ENCODE results near the gene CD58. TPM values are rescaled to one million over a fixed set of nuclear protein-coding genes. Genes with fewer than 3 reads are reported as not detected.

CD58 gene
- total RNA-seq, 4 donors from 2014 or later = 20.3 to 23.4 (median 21.7) TPM

DNA sequence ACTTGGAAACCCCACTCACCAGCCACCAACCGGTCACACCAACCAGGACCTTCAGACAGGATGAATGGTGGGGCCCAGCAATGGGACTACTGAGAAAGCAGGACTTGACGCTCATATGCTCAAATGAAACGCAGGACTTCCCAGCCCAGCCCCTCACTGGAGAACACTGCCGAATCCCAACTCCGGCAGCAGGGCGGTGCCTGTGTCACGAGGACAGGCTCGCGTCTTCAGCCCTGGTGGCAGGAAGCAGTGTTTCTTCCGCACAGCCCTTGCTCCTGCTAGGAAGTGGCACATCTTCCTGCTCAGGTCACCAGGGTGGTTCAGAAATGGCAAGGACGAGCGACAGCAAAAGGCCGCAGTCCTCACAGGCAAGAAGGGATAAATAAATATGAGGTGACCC, 38.9 kb downstream of the CD58 start:
- no peaks in the 10 kb centered on the region for H3K9me3 ChIP-seq
- no peak overlapping the region for H3K27ac ChIP-seq (replicated peaks in 1 of 4)
- DNase-seq (ENCODE audit: extremely low spot score) = no peak
- 95% methylated on average over 13 of the region's 13 CpGs for WGBS
- peaks cover 6 to 53% (median 38%) of the 10 kb centered on the region in 4 donors for H3K36me3 ChIP-seq
- H3K4me1 ChIP-seq = no peaks in the 10 kb centered on the region
- no peak overlapping the region for H3K4me3 ChIP-seq
- TF ChIP-seq POLR2A (IDR thresholded peaks at IDR 0.05; ENCODE audit: low read depth) (no peak), EP300 (IDR thresholded peaks at IDR 0.05) (no peak), POLR2AphosphoS5 (IDR thresholded peaks at IDR 0.05) (no peak)
- TF ChIP-seq, protein P1, sequence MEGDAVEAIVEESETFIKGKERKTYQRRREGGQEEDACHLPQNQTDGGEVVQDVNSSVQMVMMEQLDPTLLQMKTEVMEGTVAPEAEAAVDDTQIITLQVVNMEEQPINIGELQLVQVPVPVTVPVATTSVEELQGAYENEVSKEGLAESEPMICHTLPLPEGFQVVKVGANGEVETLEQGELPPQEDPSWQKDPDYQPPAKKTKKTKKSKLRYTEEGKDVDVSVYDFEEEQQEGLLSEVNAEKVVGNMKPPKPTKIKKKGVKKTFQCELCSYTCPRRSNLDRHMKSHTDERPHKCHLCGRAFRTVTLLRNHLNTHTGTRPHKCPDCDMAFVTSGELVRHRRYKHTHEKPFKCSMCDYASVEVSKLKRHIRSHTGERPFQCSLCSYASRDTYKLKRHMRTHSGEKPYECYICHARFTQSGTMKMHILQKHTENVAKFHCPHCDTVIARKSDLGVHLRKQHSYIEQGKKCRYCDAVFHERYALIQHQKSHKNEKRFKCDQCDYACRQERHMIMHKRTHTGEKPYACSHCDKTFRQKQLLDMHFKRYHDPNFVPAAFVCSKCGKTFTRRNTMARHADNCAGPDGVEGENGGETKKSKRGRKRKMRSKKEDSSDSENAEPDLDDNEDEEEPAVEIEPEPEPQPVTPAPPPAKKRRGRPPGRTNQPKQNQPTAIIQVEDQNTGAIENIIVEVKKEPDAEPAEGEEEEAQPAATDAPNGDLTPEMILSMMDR (IDR thresholded peaks at IDR 0.05) = no peak
- no peaks in the 10 kb centered on the region for H3K27me3 ChIP-seq
- intact Hi-C loops (cut with DNase I) = no loop called here

DNA sequence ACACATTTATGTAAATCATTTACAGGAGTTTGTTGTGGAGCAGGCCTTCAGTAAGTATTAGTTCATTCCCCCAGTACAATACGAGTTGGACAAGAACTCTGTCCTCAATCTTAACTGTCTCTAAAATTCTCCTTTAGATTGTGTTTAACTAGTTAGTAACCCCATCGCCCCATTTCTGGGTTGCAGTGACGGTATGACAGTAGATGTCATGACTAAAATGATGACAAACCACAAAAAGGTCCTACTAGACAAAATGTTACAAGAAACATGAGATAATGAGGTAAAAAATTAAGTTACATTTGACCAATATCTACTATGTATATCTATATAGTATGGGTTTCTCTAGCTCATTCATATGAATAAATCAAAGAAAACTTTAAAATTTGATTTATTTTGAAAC, 41.1 kb downstream of the CD58 start:
- Histone ChIP-seq H3K27ac (replicated peaks in 1 of 4) (no peak overlapping the region), H3K9me3 (no peaks in the 10 kb centered on the region), H3K36me3 (peaks cover 0 to 42% (median 28%) of the 10 kb centered on the region in 4 donors), H3K27me3 (no peaks in the 10 kb centered on the region), H3K4me1 (no peaks in the 10 kb centered on the region), H3K4me3 (no peak overlapping the region)
- DNase-seq (ENCODE audit: extremely low spot score) = no peak
- 89% methylated on average over 3 of the region's 3 CpGs for WGBS
- no peak for TF ChIP-seq POLR2AphosphoS5 (IDR thresholded peaks at IDR 0.05)
- TF ChIP-seq, protein P1 (IDR thresholded peaks at IDR 0.05) = no peak
- no peak for TF ChIP-seq EP300 (IDR thresholded peaks at IDR 0.05)
- no peak for TF ChIP-seq POLR2A (IDR thresholded peaks at IDR 0.05; ENCODE audit: low read depth)
- intact Hi-C loops (cut with DNase I) = no loop called here

DNA sequence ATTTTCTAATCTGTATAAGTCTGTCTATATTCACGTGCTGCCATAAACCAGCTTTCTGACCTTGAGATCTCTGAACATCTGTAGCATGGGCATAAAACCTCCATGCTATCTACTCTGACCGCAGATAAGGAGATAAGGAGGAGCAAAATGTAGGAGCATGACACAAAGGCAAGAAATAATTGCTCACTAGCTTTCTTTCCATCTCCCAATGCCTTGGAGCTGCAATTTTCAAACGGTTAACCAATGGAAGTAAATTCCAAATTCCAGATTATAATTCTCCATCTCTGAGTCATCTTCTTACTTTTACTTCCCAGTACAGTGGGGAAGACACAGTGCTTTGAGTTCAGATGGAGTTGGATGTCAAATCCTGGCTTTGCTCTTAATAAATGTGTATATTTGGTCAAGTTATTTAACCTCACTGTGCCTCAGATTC, 41.6 kb downstream of the CD58 start:
- WGBS = 92% methylated on average over 3 of the region's 3 CpGs
- no peak overlapping the region for H3K4me3 ChIP-seq
- peaks cover 0 to 37% (median 24%) of the 10 kb centered on the region in 4 donors for H3K36me3 ChIP-seq
- intact Hi-C loops (cut with DNase I) = no loop called here
- no peaks in the 10 kb centered on the region for H3K9me3 ChIP-seq
- DNase-seq (ENCODE audit: extremely low spot score) = no peak
- no peaks in the 10 kb centered on the region for H3K27me3 ChIP-seq
- TF ChIP-seq EP300 (IDR thresholded peaks at IDR 0.05) (no peak), POLR2AphosphoS5 (IDR thresholded peaks at IDR 0.05) (no peak), POLR2A (IDR thresholded peaks at IDR 0.05; ENCODE audit: low read depth) (no peak)
- TF ChIP-seq, protein P1 (IDR thresholded peaks at IDR 0.05) = no peak
- H3K4me1 ChIP-seq = no peaks in the 10 kb centered on the region
- no peak overlapping the region for H3K27ac ChIP-seq (replicated peaks in 1 of 4)

DNA sequence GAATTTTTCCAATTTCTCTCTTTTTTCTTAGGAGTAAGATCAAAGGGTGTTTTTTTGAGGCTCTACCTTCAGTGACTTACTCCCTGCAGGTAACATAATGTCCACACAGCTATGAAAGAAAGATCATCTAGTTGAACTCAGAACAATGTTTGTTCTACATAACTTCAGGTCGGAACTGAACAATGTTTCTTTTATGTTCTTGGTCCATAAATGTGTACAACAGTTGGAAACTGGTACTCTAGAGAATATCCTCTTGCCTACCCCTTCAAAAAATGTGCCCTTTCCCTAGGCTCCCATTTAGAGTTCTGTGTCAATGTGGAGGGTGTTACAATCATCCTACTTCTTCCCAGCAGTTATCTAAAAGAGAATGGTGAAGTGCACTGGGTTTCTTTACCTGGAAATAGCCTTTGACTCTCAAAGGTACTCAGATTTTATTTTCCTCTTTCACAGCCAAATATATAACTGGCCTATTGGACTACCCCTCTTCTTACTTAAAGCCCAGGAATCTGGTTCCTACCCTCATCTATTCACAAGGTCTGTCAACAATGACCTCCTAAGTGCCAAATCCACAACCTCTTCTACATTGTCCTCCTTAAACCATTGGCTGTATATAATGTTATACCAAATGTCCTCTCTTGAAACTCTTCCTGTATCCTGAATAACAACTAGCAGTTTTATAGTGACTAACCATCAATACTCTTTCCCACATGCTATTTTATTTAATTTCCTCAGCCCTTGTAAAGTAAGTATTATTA, 42.3 kb downstream of the CD58 start:
- no peak for DNase-seq (ENCODE audit: extremely low spot score)
- Histone ChIP-seq H3K27ac (replicated peaks in 1 of 4) (no peak overlapping the region), H3K4me1 (no peaks in the 10 kb centered on the region), H3K27me3 (no peaks in the 10 kb centered on the region), H3K36me3 (peaks cover 0 to 30% (median 18%) of the 10 kb centered on the region in 4 donors), H3K4me3 (no peak overlapping the region), H3K9me3 (no peaks in the 10 kb centered on the region)
- WGBS = 94% methylated on average over 1 of the region's 1 CpG
- intact Hi-C loops (cut with DNase I) = no loop called here
- TF ChIP-seq, protein P1 (IDR thresholded peaks at IDR 0.05) = no peak
- TF ChIP-seq POLR2A (IDR thresholded peaks at IDR 0.05; ENCODE audit: low read depth) = no peak
- no peak for TF ChIP-seq EP300 (IDR thresholded peaks at IDR 0.05)
- TF ChIP-seq POLR2AphosphoS5 (IDR thresholded peaks at IDR 0.05) = no peak
